Subcutaneous adipose tissue (tissue), 4 donors: ENCODE results near the gene PSMB3. TPM values are rescaled to one million over a fixed set of nuclear protein-coding genes. Genes with fewer than 3 reads are reported as not detected.

ENCODE experiments used
- total RNA-seq, 4 donors: library from RNA; depleted of rRNA; stranded (reverse); fragments of >200 nt; gene quantifications; one replicate each; pipeline ENCODE4 v1.1.0, GENCODE V29; 2016
- TF ChIP-seq, protein P1 (sequence below): fragments of 450-650 bp; IDR thresholded peaks from one replicate; pipeline ENCODE4 v1.5.1; 2016; ENCODE audit warnings: low read depth, mild to moderate bottlenecking, control low read depth, antibody characterized with exemption, moderate library complexity

The PSMB3 gene
- total RNA-seq, 4 donors from 2014 or later = 78.4 to 216 (median 113) TPM

DNA sequence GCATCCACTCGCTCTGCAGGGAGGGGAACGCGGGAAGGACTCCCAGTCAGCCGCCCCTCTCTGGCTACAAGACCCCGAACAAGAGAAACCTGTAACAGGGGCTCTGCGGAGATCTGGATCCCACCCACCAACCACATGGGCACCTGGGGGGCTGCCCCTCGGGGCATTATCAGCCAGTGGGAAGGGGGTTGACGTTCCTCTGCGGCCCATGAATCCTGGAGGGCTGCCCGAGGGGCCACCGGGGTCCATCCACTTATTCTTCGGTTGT, 2.6 kb upstream of the PSMB3 start:
- TF ChIP-seq, protein P1, sequence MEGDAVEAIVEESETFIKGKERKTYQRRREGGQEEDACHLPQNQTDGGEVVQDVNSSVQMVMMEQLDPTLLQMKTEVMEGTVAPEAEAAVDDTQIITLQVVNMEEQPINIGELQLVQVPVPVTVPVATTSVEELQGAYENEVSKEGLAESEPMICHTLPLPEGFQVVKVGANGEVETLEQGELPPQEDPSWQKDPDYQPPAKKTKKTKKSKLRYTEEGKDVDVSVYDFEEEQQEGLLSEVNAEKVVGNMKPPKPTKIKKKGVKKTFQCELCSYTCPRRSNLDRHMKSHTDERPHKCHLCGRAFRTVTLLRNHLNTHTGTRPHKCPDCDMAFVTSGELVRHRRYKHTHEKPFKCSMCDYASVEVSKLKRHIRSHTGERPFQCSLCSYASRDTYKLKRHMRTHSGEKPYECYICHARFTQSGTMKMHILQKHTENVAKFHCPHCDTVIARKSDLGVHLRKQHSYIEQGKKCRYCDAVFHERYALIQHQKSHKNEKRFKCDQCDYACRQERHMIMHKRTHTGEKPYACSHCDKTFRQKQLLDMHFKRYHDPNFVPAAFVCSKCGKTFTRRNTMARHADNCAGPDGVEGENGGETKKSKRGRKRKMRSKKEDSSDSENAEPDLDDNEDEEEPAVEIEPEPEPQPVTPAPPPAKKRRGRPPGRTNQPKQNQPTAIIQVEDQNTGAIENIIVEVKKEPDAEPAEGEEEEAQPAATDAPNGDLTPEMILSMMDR = no peak

DNA sequence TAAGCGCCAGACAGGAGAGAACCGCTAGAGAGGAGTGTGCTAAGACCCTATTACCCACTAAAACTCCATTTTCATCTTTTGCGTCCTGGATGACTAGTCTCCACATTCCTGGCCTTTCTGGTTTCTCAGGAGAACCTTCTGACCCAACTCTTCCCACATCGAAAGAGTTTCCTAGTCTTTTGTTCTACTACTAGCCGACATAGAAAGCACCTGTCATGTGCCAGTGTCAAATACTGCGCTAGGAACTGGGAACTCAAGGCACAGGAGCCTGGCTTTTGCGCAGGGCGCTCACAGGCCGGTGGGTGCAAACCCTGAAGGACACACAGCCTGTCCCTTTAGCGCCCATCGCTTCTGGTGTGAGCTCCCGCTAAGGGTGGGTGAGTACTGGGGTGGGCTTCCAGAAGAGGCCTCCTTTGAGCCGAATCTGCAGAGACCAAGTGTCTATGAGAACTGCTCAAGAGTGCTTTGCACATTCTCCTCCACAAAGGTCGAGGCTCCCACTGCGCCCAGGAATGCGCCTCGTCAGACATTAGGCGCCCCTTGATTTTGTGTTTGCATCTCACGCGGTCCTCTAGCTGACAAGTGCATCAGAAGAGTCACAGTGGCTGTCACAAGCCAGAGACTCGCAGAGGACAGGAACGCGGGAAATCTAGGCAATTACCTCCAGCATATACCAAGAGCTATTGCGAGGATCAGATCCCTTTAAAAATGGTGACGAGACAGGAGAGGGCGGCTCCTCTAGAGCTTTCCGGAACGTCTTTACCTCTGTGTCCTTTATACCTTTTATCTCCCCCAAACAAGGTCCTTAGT, 2.0 kb upstream of the PSMB3 start:
- TF ChIP-seq, protein P1 = no peak

DNA sequence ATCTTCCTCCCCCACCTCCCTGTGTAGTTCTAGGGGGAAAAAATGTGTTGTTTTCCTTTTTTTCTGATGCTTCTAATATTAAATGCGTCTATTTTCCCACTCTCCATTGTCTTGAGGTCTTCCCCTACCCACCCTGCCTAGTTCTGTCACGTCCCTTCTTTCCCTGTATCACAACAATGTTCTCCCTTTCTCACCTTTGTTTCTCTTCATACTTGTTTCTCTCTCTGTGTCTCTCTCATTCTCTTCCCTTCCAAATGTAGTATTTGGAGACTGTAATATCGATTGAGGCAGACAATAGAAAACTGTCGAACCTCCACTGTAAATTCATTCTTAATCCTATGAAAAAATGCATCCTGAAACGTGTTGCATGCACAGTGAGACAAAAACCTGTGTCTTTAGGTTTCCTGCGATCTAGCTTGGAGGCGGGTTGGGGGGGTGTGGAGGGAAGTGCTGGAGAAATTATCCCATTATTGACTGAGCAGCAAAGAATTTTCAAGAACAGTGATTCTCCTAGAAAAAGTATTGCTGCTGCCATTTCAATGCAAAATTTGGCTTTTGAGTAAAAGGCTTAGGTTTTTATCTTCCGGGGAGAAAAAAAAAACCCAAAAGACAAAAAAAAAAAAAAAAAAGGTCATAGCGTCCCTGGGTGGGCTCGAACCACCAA, 1.3 kb upstream of the PSMB3 start:
- TF ChIP-seq, protein P1 = no peak

DNA sequence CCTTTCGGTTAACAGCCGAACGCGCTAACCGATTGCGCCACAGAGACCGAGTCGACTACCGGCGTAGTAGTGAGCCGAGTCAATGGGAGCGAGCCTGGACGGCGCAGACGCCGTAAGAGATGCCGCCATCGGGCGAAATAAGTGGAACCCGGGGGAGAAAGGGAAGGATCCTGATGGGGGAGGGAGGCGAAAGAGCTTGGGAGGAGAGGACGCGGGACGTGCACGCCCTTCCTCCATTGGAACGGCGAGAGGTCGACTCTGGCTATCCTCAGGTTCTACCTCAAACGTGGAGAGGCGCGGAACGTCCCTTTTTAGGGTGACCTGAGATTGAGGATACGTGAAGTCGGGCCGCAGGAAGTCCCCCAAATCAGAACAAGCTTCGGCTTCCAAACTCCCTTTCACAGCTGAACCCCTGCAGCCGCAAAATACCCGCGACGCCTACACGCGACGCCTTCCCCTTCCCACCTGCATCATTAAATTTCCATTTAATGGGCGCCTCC, 683 bp upstream of the PSMB3 start:
- TF ChIP-seq, protein P1 = no peak

DNA sequence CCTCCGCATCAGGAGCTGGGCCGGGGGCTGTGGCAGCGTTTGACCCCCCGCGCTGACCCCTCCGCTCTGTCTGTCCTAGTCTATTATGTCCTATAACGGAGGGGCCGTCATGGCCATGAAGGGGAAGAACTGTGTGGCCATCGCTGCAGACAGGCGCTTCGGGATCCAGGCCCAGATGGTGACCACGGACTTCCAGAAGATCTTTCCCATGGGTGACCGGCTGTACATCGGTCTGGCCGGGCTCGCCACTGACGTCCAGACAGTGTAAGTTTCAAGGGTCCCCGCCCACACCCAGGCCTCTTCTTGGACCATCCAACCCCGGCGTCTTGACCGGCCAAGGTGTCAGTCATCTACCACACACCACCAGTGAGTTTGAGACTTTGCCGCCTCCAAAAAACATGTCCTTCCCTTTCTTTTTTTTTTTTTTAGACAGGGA, 548 bp downstream of the PSMB3 start:
- TF ChIP-seq, protein P1 = no peak

DNA sequence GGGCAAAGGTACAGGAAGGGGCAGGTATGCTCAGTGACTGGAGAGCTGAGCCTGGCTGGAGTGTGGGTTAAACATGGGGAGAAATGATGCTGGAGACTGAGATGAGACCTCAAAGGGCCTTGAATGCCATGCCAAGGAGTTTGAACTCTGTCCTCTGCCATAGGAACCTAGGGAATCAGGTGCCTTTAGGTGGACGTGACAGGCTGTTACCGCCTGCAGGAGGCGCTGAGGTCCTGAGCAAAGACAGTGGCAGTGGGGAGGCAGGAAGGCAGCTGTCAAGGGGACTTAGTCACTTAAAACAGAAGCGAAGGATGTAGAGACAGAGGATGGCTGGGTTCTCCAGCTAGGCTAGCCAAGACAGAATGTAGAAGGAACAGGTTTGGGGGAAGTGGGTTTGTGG, 9.1 kb downstream of the PSMB3 start:
- TF ChIP-seq, protein P1 = no peak

DNA sequence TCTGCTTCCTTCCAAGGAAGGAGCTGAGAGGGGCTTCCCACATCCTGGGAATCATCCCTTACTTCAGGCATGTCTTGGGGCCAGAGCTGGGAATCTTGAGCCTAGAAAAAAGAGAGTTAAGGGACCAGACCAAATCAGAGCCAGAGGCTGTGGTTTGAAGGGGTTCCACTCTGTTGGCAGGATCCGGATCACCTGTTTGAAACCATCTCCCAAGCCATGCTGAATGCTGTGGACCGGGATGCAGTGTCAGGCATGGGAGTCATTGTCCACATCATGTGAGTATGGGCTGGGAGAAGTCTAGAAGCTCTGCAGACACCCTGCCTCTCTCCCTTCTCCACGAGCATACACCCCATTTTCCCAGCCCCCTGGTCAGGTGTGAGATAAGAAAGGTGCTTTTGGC, 9.7 kb downstream of the PSMB3 start:
- TF ChIP-seq, protein P1 = no peak
